ENCODE results near the gene DLG1. TPM values are rescaled to one million over a fixed set of nuclear protein-coding genes. Genes with fewer than 3 reads are reported as not detected.
"Not testable (repeated sequence)": the region's sequence is repeated elsewhere in the genome, so short reads cannot be mapped to it uniquely, and the experiment has no call there.

Gene DLG1
- total RNA-seq, 1 donor from 2014 or later = 49.0 TPM

- ATAC-seq (no peak), DNase-seq (ENCODE audit: low spot score) (no peak)
Observed at GRCh38 chr3:197292083-197292646, 6.2 kb downstream of the DLG1 start.

GRCh38 chr3:197289726-197290125 is 8.7 kb downstream of the DLG1 start:
- no peak for DNase-seq (ENCODE audit: low spot score)
- no peak for ATAC-seq

- ATAC-seq (no peak), DNase-seq (ENCODE audit: low spot score) (no peak)
Observed at GRCh38 chr3:197286678-197287077, 11.7 kb downstream of the DLG1 start.

GRCh38 chr3:197285557-197285956 is 12.9 kb downstream of the DLG1 start:
- ATAC-seq (no peak), DNase-seq (ENCODE audit: low spot score) (no peak)

GRCh38 chr3:197283045-197283444 is 15.4 kb downstream of the DLG1 start:
- DNase-seq (ENCODE audit: low spot score) (no peak), ATAC-seq (no peak)

GRCh38 chr3:197281849-197282248 is 16.6 kb downstream of the DLG1 start:
- DNase-seq (ENCODE audit: low spot score) = no peak
- ATAC-seq = no peak

- DNase-seq (ENCODE audit: low spot score) (no peak), ATAC-seq (no peak)
Observed at GRCh38 chr3:197280156-197280555, 18.3 kb downstream of the DLG1 start.

GRCh38 chr3:197278933-197279332 is 19.5 kb downstream of the DLG1 start:
- ATAC-seq (no peak), DNase-seq (ENCODE audit: low spot score) (no peak)

- not testable (repeated sequence) for DNase-seq (ENCODE audit: low spot score); ATAC-seq
Observed at GRCh38 chr3:197276808-197277207, 21.6 kb downstream of the DLG1 start.

- no peak for DNase-seq (ENCODE audit: low spot score)
Observed at GRCh38 chr3:197270558-197271317, 27.7 kb downstream of the DLG1 start.

GRCh38 chr3:197269024-197269423 is 29.4 kb downstream of the DLG1 start:
- ATAC-seq (no peak), DNase-seq (ENCODE audit: low spot score) (no peak)

More at GRCh38 chr3:197270558-197271317, 27.7 kb downstream of the DLG1 start:
- peak; percentile 69 for ATAC-seq

GRCh38 chr3:197268294-197268693 is 30.1 kb downstream of the DLG1 start:
- DNase-seq (ENCODE audit: low spot score) (no peak), ATAC-seq (no peak)

- no peak for ATAC-seq
- DNase-seq (ENCODE audit: low spot score) = no peak
Observed at GRCh38 chr3:197266331-197266730, 32.1 kb downstream of the DLG1 start.

- ATAC-seq (no peak), DNase-seq (ENCODE audit: low spot score) (no peak)
Observed at GRCh38 chr3:197262709-197263108, 35.7 kb downstream of the DLG1 start.

- DNase-seq (ENCODE audit: low spot score) (no peak), ATAC-seq (no peak)
Observed at GRCh38 chr3:197261164-197261509, 37.3 kb downstream of the DLG1 start.

GRCh38 chr3:197260491-197261163 is 37.8 kb downstream of the DLG1 start:
- ATAC-seq (no peak), DNase-seq (ENCODE audit: low spot score) (no peak)

- ATAC-seq (no peak), DNase-seq (ENCODE audit: low spot score) (no peak)
Observed at GRCh38 chr3:197259096-197259495, 39.3 kb downstream of the DLG1 start.

GRCh38 chr3:197258168-197258755 is 40.1 kb downstream of the DLG1 start:
- DNase-seq (ENCODE audit: low spot score) = no peak
- no peak for ATAC-seq

GRCh38 chr3:197257711-197258110 is 40.7 kb downstream of the DLG1 start:
- DNase-seq (ENCODE audit: low spot score) (no peak), ATAC-seq (no peak)

GRCh38 chr3:197256836-197257444 is 41.5 kb downstream of the DLG1 start:
- DNase-seq (ENCODE audit: low spot score) (no peak), ATAC-seq (peak; percentile 58)

GRCh38 chr3:197256104-197256503 is 42.3 kb downstream of the DLG1 start:
- ATAC-seq = no peak
- DNase-seq (ENCODE audit: low spot score) = no peak

Measured in left lobe of liver (tissue), 2 donors.